Karpas-422 (cell line): ENCODE results near the gene TULP4. TPM values are rescaled to one million over a fixed set of nuclear protein-coding genes. Genes with fewer than 3 reads are reported as not detected.
A peak's percentile ranks its signal among the peaks of the same experiment; 100 is the strongest.
"Not testable (repeated sequence)": the region's sequence is repeated elsewhere in the genome, so short reads cannot be mapped to it uniquely, and the experiment has no call there.

Source experiments
- DNase-seq: peaks from one replicate; pipeline ENCODE4 v3.0.0-alpha.2; 2015
- H2AFZ ChIP-seq: fragments of 200-600 bp; sonication (generic); 2 replicates; pipeline ENCODE4 v1.6.1; 2014; ENCODE audit warnings: antibody characterized with exemption, low read length, mixed read lengths
- H3K27ac ChIP-seq: fragments of 200-600 bp; sonication (generic); 2 replicates; pipeline ENCODE4 v1.5.1; 2014; ENCODE audit warnings: mild to moderate bottlenecking, low read length, moderate library complexity
- H3K27me3 ChIP-seq: fragments of 200-600 bp; sonication (generic); 2 replicates; pipeline ENCODE4 v1.6.1; 2014; ENCODE audit warnings: low read length, mixed read lengths
- H3K36me3 ChIP-seq: fragments of 200-600 bp; sonication (generic); 2 replicates; pipeline ENCODE4 v1.6.1; 2014; ENCODE audit warnings: low read length, mixed read lengths; ENCODE audit not compliant: insufficient read depth
- H3K4me1 ChIP-seq: fragments of 200-600 bp; sonication (generic); 2 replicates; pipeline ENCODE4 v1.6.1; 2014; ENCODE audit warnings: mild to moderate bottlenecking, low read length, mixed read lengths
- H3K4me2 ChIP-seq: fragments of 200-600 bp; sonication (generic); 2 replicates; pipeline ENCODE4 v1.6.1; 2014; ENCODE audit warnings: low read length, low read depth, mild to moderate bottlenecking; ENCODE audit not compliant: poor library complexity, severe bottlenecking
- H3K4me3 ChIP-seq: fragments of 200-600 bp; sonication (generic); 2 replicates; pipeline ENCODE4 v1.5.1; 2014; ENCODE audit warnings: mild to moderate bottlenecking, antibody characterized with exemption, low read length, mixed read lengths
- H3K79me2 ChIP-seq: fragments of 200-600 bp; sonication (generic); 2 replicates; pipeline ENCODE4 v1.6.1; 2014; ENCODE audit warnings: mild to moderate bottlenecking, low read length, mixed read lengths
- H3K9ac ChIP-seq: fragments of 200-600 bp; sonication (generic); 2 replicates; pipeline ENCODE4 v1.6.0; 2014; ENCODE audit warnings: low read length
- H3K9me2 ChIP-seq: fragments of 200-600 bp; sonication (generic), shearing (Covaris generic); replicated peaks from 2 replicates; pipeline ENCODE4 v1.6.0; 2014; ENCODE audit warnings: mild to moderate bottlenecking, low read length, moderate library complexity; ENCODE audit not compliant: insufficient read depth
- H3K9me3 ChIP-seq: fragments of 300-700, 200-600 bp; sonication (generic); 2 replicates; pipeline ENCODE4 v1.6.1; 2014; ENCODE audit warnings: low read length, mixed read lengths
- H4K20me1 ChIP-seq: fragments of 200-600 bp; sonication (generic); 2 replicates; pipeline ENCODE4 v1.6.1; 2014; ENCODE audit warnings: mild to moderate bottlenecking, antibody characterized with exemption, low read length, low read depth; ENCODE audit not compliant: insufficient read depth
- total RNA-seq: library from RNA; depleted of rRNA; stranded (reverse); fragments of >200 nt; shearing (Covaris generic); gene quantifications from 2 replicates; pipeline ENCODE4 v1.2.3, GENCODE V29; 2014; ENCODE audit warnings: low replicate concordance

TULP4 gene
- total RNA-seq, 1 experiment from 2014 or later, result 112 TPM

- no peak overlapping the region for H3K9ac ChIP-seq
- no peak overlapping the region for H3K4me2 ChIP-seq
- no peak overlapping the region for H3K27ac ChIP-seq
- no peaks in the 10 kb centered on the region for H3K27me3 ChIP-seq
- no peak overlapping the region for H2AFZ ChIP-seq
- DNase-seq, result no peak
- H3K4me1 ChIP-seq, result no peaks in the 10 kb centered on the region
- H3K9me3 ChIP-seq, result no peaks in the 10 kb centered on the region; the same call in 1 of the 2 replicates
- H4K20me1 ChIP-seq, result no peaks in the 10 kb centered on the region
- H3K79me2 ChIP-seq, result peaks cover 81% of the 10 kb centered on the region
- no peak overlapping the region for H3K4me3 ChIP-seq
- no peaks in the 10 kb centered on the region for H3K9me2 ChIP-seq
- H3K36me3 ChIP-seq, result peaks cover 26% of the 10 kb centered on the region
Observed at GRCh38 chr6:158337332-158337731, 25.1 kb downstream of the TULP4 start.

DNA sequence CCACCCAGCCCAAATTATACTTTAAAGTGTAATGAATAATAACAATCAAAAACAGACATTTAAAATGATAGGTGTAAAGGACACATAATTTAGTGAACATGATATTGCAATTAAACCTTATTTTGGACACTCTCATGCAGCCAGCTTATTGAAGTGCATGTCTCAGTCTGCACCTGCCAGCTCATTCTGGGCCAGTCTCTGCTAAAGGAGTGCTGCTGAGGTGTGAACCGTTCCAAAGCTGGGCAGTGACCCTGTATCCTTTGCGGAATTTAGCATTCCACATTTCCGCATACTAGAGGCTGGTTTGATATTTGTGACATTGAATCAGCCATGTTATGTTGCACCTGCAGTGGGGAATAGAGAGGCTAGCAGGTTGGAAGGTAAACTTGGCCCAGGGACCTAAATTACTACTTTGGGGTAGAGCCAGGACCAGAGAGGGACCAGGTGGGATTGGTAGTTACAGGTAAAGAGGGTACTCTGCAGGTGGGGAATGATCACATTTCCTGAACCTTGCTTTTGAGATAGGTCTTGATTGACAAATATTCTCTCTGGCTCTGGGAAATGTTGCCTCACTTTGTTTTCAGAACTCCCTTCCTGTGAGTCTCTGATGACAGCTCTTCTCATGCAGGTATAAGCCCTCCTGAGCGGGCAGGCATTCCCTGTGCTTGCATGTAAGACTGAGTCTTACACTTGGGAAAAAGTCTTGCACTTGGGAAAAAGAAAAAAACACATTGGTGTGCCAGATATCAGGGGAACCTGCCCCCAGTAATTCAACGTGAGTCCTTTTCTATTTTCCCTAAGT lies 26.2 kb downstream of the TULP4 start:
- H3K79me2 ChIP-seq, result peaks cover 81% of the 10 kb centered on the region
- no peak for DNase-seq
- no peak overlapping the region for H3K4me2 ChIP-seq
- H3K27me3 ChIP-seq, result no peaks in the 10 kb centered on the region
- peaks cover 18% of the 10 kb centered on the region for H3K36me3 ChIP-seq
- H3K9ac ChIP-seq, result no peak overlapping the region
- no peaks in the 10 kb centered on the region for H3K9me2 ChIP-seq
- no peaks in the 10 kb centered on the region for H3K9me3 ChIP-seq
- H2AFZ ChIP-seq, result no peak overlapping the region
- no peaks in the 10 kb centered on the region for H3K4me1 ChIP-seq
- H4K20me1 ChIP-seq, result no peaks in the 10 kb centered on the region
- H3K4me3 ChIP-seq, result no peak overlapping the region
- no peak overlapping the region for H3K27ac ChIP-seq

GRCh38 chr6:158339197-158339596 lies 26.9 kb downstream of the TULP4 start:
- DNase-seq, H3K9me3 ChIP-seq, H3K27ac ChIP-seq, H3K27me3 ChIP-seq, H3K9ac ChIP-seq, H2AFZ ChIP-seq, H3K9me2 ChIP-seq, H3K4me1 ChIP-seq, H3K4me2 ChIP-seq, H4K20me1 ChIP-seq, H3K4me3 ChIP-seq: not testable (repeated sequence)
- H3K36me3 ChIP-seq, result peaks cover 15% of the 10 kb centered on the region
- peaks cover 79% of the 10 kb centered on the region for H3K79me2 ChIP-seq

- Histone ChIP-seq H2AFZ (no peak overlapping the region), H3K9me2 (no peaks in the 10 kb centered on the region), H3K9me3 (peaks cover 5% of the 10 kb centered on the region; the same call in 1 of the 2 replicates), H3K27ac (no peak overlapping the region), H3K27me3 (no peaks in the 10 kb centered on the region), H3K79me2 (peaks cover 83% of the 10 kb centered on the region), H4K20me1 (no peaks in the 10 kb centered on the region), H3K4me3 (no peak overlapping the region), H3K4me1 (no peaks in the 10 kb centered on the region), H3K36me3 (peaks cover 15% of the 10 kb centered on the region; the same call in 1 of the 2 replicates), H3K4me2 (no peak overlapping the region), H3K9ac (no peak overlapping the region)
- DNase-seq, result no peak
Observed at GRCh38 chr6:158340252-158340651, 28.0 kb downstream of the TULP4 start.

- H3K4me3 ChIP-seq, result no peak overlapping the region
- H3K36me3 ChIP-seq, result peaks cover 25% of the 10 kb centered on the region
- no peaks in the 10 kb centered on the region for H3K9me2 ChIP-seq
- no peaks in the 10 kb centered on the region for H4K20me1 ChIP-seq
- DNase-seq, result no peak
- no peaks in the 10 kb centered on the region for H3K4me1 ChIP-seq
- no peak overlapping the region for H3K4me2 ChIP-seq
- peaks cover 76% of the 10 kb centered on the region for H3K79me2 ChIP-seq
- no peak overlapping the region for H3K27ac ChIP-seq
- H2AFZ ChIP-seq, result no peak overlapping the region
- no peak overlapping the region for H3K9ac ChIP-seq
- no peaks in the 10 kb centered on the region for H3K27me3 ChIP-seq
- peaks cover 17% of the 10 kb centered on the region for H3K9me3 ChIP-seq
Observed at GRCh38 chr6:158344534-158344933, 32.3 kb downstream of the TULP4 start.

DNA sequence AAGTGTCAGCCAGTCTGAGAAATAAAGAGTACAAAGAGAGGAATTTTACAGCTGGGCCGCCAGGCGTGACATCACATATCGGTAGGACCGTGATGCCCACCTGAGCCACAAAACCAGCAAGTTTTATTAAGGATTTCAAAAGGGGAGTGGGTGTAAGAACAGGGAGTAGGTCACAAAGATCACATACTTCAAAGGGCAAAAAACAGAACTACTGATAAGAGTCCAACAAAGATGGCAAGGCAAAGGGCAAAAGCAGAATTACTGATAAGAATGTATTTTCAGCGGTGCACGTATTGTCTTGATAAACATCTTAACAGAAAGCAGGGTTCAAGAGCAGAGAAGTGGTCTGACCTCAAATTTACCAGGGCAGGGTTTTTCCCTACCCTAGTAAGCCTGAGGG lies 33.2 kb downstream of the TULP4 start:
- H3K36me3 ChIP-seq, result peaks cover 25% of the 10 kb centered on the region
- H3K9ac ChIP-seq, H3K9me2 ChIP-seq, H4K20me1 ChIP-seq, DNase-seq, H3K27ac ChIP-seq, H3K27me3 ChIP-seq, H3K4me3 ChIP-seq, H2AFZ ChIP-seq, H3K4me2 ChIP-seq, H3K4me1 ChIP-seq: not testable (repeated sequence)
- H3K79me2 ChIP-seq, result peaks cover 69% of the 10 kb centered on the region
- H3K9me3 ChIP-seq, result peaks cover 17% of the 10 kb centered on the region

DNA sequence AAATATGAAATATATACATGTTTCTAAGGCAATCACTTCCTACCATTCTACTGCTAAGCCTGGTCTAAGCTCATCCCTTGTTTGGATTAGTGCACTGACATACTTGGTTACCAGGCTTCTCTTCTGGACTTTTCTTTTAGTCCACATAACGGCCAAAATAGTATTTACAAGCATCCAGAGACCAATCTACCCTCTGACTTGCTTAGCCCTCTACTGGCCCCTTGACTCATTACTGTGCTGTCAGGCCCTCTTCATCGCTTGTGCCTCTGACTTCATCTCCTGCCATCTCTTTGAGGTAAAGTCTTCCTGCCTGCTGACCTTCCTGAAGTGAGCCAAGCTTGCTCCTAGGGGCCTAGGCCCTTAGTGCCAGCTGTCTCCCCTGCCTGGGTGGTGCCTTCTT lies 35.1 kb downstream of the TULP4 start:
- peaks cover 18% of the 10 kb centered on the region for H3K36me3 ChIP-seq
- H3K27me3 ChIP-seq, result no peaks in the 10 kb centered on the region
- H2AFZ ChIP-seq, result no peak overlapping the region
- H3K79me2 ChIP-seq, result peaks cover 68% of the 10 kb centered on the region
- no peaks in the 10 kb centered on the region; the same call in 1 of the 2 replicates for H3K4me1 ChIP-seq
- peaks cover 17% of the 10 kb centered on the region for H3K9me3 ChIP-seq
- H3K9ac ChIP-seq, result no peak overlapping the region
- DNase-seq, result no peak
- no peak overlapping the region for H3K4me2 ChIP-seq
- H3K9me2 ChIP-seq, result no peaks in the 10 kb centered on the region
- H4K20me1 ChIP-seq, result no peaks in the 10 kb centered on the region
- 0 out of 2 replicates have a peak overlapping the region, but pooled peaks have one; percentile 11 for H3K4me3 ChIP-seq
- no peak overlapping the region for H3K27ac ChIP-seq

GRCh38 chr6:158348737-158349504 lies 36.7 kb downstream of the TULP4 start:
- H2AFZ ChIP-seq, H4K20me1 ChIP-seq, H3K4me3 ChIP-seq, H3K27me3 ChIP-seq, H3K4me2 ChIP-seq, H3K27ac ChIP-seq, H3K4me1 ChIP-seq, H3K9ac ChIP-seq, H3K9me2 ChIP-seq, DNase-seq: not testable (repeated sequence)
- H3K79me2 ChIP-seq, result peaks cover 65% of the 10 kb centered on the region
- peaks cover 17% of the 10 kb centered on the region for H3K9me3 ChIP-seq
- H3K36me3 ChIP-seq, result peaks cover 18% of the 10 kb centered on the region
